ENCODE data around the gene ZNF93.
"Not testable (repeated sequence)": the region's sequence is repeated elsewhere in the genome, so short reads cannot be mapped to it uniquely, and the experiment has no call there.

- TF ChIP-seq CTCF, POLR2A (IDR thresholded peaks at IDR 0.05): not testable (repeated sequence)
Observed at GRCh38 chr19:19957766-19958165, 57.0 kb downstream of the ZNF93 start.

All from lower leg skin (tissue), 3 donors.